Germinal center (tissue), 1 donor: ENCODE data around the gene CBX4.
A peak's percentile ranks its signal among the peaks of the same experiment; 100 is the strongest.

Experiments used
- DNase-seq: peaks from one replicate; pipeline ENCODE4 v3.0.0; 2012; ENCODE audit warnings: mixed read lengths, low spot score

CBX4 gene

DNA sequence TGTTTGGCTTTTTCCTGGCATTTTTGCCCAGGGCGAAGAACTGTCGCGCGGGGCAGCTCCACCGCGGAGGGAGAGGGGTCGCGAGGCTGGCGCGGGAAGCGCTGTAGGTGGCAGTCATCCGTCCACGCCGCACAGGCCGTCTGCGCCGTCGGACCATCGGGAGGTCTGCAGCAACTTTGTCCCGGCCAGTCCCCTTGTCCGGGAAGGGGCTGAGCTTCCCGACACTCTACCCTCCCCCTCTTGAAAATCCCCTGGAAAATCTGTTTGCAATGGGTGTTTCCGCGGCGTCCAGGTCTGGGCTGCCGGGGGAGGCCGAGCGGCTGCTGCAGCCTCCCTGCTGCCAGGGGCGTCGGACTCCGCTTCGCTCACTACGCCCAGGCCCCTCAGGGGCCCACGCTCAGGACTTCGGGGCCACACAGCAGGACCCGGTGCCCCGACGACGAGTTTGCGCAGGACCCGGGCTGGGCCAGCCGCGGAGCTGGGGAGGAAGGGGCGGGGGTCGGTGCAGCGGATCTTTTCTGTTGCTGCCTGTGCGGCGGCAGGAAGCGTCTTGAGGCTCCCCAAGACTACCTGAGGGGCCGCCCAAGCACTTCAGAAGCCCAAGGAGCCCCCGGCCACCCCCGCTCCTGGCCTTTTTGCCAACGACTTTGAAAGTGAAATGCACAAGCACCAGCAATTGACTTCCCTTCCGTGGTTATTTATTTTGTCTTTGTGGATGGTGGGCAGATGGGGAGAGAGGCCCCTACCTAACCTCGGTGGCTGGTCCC is 2.3 kb upstream of the CBX4 start:
- DNase-seq = no peak

GRCh38 chr17:79840989-79841286 is 1.7 kb upstream of the CBX4 start:
- DNase-seq = no peak

- DNase-seq = no peak
Measured at GRCh38 chr17:79840269-79840988, 1.2 kb upstream of the CBX4 start.

GRCh38 chr17:79838522-79839274 is 542 bp downstream of the CBX4 start:
- DNase-seq = peak; percentile 58

DNA sequence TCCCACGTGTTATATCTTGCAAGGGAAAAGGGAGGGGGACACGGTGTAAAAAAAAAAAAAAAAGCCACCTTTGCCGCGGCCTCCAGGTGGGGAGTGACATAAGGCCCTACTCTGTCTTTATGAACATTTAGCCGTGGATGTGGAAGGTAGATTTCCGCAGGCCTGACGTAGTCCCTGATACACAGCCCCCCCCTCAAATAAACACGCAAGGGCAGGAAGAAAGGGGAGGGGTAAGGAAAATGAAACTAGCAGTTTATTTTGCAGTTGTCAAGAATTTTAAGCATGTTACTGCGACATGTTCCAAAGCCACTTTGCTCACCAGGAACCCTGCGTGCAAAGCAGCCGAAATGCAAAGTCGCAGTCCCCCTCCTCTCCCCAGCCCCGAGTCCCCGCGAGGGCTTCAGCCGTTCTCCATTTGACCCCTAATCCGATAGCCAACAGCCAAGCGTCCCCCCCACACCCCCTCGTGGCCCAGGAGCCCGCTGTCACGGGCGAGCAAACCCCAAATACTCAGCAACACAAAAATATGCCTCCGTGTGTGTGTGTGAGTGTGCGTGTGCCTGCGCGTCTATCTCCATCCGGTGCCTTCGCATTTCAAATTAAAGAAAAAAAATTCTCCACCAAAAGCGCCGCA is 1.2 kb downstream of the CBX4 start:
- no peak for DNase-seq

- DNase-seq = peak; percentile 67
Measured at GRCh38 chr17:79836972-79837887, 2.0 kb downstream of the CBX4 start.

DNA sequence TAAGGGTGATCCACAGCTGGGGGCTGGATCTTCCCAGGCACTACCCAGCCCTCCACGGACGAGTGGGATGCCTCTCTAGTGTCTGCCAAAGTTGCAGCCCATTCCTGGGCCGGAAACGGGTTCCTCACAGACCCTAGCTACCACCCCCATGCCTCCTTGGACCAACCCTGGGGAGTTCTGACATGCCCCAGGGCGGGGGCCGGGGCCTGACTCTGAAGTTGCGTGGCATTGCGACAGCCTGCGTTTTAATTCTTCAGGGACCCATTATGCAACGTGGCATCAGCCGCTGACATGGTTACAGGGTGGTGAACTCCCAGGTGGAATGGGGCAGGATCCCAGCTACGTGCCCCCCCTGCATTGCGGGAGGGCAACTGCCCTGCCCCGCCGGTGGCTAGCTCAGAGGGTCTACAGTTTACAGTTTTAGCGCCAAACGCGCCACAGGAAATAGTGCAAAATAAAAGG is 2.7 kb downstream of the CBX4 start:
- DNase-seq = no peak

- no peak for DNase-seq
Measured at GRCh38 chr17:79835953-79836509, 3.2 kb downstream of the CBX4 start.

DNA sequence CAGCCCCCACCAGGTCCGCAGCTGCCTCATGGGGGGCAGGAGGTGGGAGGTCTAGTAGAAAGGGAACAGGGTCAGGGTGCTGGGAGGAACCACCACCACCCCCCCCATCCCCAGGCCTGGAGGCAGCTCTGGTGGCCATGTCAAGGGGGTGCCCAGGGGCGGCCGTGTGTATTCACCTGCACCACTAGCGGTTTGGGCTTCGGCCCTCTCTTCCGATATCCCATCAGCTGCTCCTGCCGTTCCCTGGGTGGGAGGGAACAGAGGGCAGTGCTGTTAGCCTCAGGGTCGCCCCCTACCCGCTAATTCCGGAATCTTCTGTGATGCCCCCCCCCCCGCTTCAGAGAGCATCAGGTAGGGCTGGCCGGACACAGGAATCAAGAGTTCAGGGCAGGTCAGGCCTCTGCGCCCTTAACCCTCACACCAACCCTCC is 3.8 kb downstream of the CBX4 start:
- no peak for DNase-seq

DNA sequence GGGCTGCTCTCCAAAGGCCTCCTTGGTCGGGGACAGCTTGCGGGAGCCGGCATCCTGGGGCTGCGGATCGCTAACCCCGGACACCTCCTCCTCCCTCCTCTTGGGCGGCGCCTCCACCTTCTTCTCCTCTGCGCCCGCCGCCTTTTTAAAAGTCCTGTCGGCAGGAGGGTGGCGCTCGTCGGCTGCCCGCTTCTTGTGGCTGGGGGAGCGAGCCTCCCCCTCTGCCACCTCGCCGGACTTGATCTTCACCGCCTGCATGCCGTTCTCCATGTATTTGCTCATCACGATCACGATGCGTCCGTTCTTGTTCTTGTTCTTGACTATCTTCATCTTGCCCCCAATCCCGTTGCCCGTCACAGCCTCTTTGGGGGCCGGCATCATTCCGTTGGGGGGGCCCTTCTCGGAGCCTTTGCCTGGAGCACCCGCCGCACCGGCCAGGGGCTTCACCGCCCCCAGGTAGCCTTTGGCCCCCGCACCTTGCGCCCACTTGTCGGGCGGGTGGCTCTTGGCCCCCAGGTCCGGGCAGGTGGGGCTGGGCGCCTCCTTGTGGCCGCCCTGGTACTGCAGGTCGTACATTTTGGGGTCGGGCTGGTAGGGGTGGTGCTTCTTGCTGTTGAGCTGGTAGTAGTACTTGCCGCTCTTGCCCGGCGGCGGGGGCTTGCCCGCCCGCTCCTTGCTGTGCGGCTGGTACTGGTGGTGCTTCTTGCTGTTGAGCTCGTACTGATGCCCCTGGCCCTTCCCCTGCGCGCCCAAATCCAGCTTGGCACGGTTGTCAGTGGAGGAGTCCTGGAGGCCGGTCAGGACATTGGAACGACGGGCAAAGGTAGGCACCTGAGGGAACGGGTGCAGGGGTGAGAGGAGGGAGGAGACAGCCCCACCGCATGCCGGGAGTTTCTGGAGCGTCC is 4.4 kb downstream of the CBX4 start:
- no peak for DNase-seq

DNA sequence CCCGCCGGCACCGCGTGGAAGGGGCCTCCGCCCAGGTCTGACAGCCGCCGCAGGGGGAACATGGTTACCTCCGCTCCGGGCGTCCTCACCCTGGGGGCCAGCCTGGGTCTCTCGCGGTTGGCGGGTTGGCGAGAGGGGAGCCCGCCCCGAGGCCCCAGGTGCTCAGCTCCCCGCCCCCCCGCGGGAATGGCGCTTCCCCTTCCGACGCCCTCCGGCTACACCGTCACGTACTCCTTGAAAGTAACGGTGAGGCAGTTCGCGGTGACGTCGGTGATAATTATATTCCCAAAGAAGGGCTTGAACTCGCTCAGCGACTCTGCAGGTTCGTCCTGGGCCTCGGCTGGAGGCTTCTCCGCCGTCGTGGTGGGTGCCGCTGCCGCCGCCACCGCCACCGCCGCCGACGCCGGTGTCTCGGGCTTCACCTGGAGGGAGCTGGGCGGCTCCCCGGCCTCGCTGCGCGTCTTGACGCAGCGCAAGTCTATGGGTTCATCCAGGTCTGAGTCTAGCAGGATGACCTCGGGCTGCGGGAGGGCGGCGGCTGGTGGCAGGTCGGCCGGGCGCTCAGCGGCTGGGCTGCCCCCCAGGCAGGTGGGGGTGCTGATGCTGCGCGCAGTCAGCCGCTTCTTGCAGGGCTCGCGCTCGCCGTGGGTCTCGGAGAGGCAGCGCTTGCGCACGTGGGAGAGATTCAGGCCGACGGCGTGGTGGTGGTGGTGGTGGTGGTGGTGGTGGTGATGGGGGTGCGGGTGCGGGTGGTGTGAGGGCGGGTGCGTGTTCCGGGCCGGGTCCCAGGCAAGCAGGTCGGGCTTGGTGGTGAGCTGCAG is 5.3 kb downstream of the CBX4 start:
- DNase-seq = no peak

- no peak for DNase-seq
Measured at GRCh38 chr17:79833110-79833450, 6.2 kb downstream of the CBX4 start.

- DNase-seq = no peak
Measured at GRCh38 chr17:79832218-79833109, 6.8 kb downstream of the CBX4 start.

GRCh38 chr17:79831265-79832217 is 7.7 kb downstream of the CBX4 start:
- no peak for DNase-seq

DNA sequence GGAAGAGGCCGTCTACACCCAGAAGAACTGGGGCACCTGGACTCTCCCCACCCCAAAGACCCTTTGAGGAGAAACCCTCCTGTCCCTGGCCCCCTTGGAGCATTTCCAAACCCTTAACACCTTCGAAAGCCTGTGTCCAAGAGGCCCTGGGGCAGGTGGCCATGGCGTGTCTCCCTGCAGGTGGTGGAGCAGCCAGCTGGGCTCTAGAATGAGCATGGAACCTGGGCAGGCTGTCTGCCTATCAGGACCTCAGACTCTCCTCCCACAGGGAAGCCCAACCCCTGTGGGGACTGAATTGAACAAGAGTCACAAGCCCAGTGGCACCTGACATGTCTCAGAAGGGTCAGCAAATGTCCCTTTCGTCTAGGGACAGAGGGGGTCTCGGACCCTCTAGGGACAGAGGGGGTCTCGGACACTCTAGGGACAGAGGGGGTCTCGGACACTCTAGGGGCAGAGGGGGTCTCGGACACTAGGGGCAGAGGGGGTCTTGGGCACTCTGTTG is 8.4 kb downstream of the CBX4 start:
- DNase-seq = no peak

- no peak for DNase-seq
Measured at GRCh38 chr17:79830303-79830702, 8.9 kb downstream of the CBX4 start.

GRCh38 chr17:79829457-79829856 is 9.8 kb downstream of the CBX4 start:
- DNase-seq = no peak
